ENCODE measurements around the gene VAV2. TPM values are rescaled to one million over a fixed set of nuclear protein-coding genes. Genes with fewer than 3 reads are reported as not detected.

VAV2 gene
- total and polyA plus RNA-seq, 4 donors: 4.9 to 26.4 (median 17.0) TPM

DNA sequence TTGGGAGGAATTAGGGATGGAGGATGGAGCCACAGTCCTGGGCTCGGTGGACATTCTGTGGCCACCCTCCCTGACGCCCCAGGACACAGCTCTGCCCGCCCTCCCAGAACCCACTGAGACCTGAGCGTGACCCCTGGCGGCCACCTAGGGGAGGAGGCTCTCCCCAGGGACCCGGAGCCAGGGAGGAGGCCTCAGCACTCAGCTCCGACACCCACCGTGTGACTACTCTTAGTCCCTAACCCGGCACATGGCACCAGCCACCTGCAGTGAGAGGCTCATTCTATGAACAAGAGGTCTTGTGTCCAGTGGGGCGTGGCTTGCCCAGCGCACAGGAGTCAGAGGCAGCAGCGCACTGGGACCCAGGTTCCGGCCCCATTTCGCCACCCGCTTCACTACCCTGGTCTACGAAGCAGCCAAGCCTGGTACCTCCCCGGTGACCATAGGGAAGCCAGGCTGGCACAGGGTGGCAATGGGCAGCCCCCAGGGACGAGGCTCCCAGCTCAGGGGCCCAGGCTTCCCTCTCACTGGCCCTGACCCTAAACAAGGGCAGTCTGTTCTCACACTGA lies 264.2 kb downstream of the VAV2 start (continued):
- TF ChIP-seq, protein P1, sequence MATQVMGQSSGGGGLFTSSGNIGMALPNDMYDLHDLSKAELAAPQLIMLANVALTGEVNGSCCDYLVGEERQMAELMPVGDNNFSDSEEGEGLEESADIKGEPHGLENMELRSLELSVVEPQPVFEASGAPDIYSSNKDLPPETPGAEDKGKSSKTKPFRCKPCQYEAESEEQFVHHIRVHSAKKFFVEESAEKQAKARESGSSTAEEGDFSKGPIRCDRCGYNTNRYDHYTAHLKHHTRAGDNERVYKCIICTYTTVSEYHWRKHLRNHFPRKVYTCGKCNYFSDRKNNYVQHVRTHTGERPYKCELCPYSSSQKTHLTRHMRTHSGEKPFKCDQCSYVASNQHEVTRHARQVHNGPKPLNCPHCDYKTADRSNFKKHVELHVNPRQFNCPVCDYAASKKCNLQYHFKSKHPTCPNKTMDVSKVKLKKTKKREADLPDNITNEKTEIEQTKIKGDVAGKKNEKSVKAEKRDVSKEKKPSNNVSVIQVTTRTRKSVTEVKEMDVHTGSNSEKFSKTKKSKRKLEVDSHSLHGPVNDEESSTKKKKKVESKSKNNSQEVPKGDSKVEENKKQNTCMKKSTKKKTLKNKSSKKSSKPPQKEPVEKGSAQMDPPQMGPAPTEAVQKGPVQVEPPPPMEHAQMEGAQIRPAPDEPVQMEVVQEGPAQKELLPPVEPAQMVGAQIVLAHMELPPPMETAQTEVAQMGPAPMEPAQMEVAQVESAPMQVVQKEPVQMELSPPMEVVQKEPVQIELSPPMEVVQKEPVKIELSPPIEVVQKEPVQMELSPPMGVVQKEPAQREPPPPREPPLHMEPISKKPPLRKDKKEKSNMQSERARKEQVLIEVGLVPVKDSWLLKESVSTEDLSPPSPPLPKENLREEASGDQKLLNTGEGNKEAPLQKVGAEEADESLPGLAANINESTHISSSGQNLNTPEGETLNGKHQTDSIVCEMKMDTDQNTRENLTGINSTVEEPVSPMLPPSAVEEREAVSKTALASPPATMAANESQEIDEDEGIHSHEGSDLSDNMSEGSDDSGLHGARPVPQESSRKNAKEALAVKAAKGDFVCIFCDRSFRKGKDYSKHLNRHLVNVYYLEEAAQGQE (IDR thresholded peaks at IDR 0.05): no peak

DNA sequence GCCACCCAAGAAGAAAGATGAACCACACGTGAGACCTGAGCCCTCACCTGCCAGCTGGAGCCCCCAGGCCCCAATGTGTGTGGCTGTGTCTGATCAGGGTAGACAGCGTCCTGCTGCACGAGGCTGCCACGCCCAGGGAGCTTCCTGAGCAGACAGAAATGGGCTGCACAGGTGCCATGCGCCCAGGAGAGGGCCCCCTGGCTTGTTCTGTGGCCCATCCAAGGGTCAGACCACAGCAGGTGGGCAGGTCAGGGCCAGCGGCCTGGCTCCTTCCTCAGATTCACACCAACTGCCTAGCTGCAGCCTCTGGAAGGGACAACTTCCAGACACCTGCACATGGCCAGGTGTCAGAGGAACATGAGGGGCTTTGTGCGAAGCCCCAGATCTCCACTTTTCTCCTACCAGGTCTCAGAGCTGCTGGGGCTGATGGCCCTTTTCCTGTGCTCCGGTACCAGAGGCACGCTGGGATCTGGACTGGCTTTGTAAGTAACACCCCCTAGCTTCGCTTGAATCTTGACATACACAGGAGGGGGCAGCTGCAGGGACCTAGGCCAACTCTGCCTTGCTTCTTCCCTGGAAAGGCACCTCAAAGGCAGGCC lies 264.7 kb downstream of the VAV2 start:
- peak; percentile 33 for DNase-seq (ENCODE audit: low spot score)
- H3K4me3 ChIP-seq (ENCODE audit: low read depth in 1 of 3, low read length in 3 of 3): no peak overlapping the region
- WGBS: 72% methylated on average over 10 of the region's 10 CpGs
- peaks cover 0 to 4% (median 0%) of the 10 kb centered on the region in 4 donors for H3K4me1 ChIP-seq (ENCODE audit: control insufficient read depth in 4 of 4, insufficient read depth in 4 of 4, low read length in 3 of 4)
- peaks cover 1 to 41% (median 15%) of the 10 kb centered on the region in 4 donors for H3K36me3 ChIP-seq (ENCODE audit: control insufficient read depth in 4 of 4, insufficient read depth in 3 of 4, low read depth in 1 of 4, low read length in 3 of 4)
- H3K27ac ChIP-seq (ENCODE audit: low read depth in 1 of 2, low read length in 2 of 2): no peak overlapping the region
- TF ChIP-seq JUND (IDR thresholded peaks at IDR 0.05): no peak
- no peak for TF ChIP-seq YY1 (IDR thresholded peaks at IDR 0.05)
- TF ChIP-seq FOXA1 (IDR thresholded peaks at IDR 0.05): no peak
- TF ChIP-seq, protein P2, sequence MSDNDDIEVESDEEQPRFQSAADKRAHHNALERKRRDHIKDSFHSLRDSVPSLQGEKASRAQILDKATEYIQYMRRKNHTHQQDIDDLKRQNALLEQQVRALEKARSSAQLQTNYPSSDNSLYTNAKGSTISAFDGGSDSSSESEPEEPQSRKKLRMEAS (IDR thresholded peaks at IDR 0.05): no peak
- no peak for TF ChIP-seq SP1 (IDR thresholded peaks at IDR 0.05)
- TF ChIP-seq FOXA2 (IDR thresholded peaks at IDR 0.05): no peak
- TF ChIP-seq RAD21 (IDR thresholded peaks at IDR 0.05): peak in 1 of 2 donors; percentile 21
- no peaks in the 10 kb centered on the region for H3K27me3 ChIP-seq (ENCODE audit: control insufficient read depth in 4 of 4, insufficient read depth in 4 of 4, low read length in 3 of 4)
- H3K9me3 ChIP-seq (ENCODE audit: control insufficient read depth in 4 of 4, low read length in 3 of 4): no peaks in the 10 kb centered on the region
- H3K9ac ChIP-seq (ENCODE audit: low read depth in 1 of 2, low read length in 2 of 2): no peak overlapping the region

DNA sequence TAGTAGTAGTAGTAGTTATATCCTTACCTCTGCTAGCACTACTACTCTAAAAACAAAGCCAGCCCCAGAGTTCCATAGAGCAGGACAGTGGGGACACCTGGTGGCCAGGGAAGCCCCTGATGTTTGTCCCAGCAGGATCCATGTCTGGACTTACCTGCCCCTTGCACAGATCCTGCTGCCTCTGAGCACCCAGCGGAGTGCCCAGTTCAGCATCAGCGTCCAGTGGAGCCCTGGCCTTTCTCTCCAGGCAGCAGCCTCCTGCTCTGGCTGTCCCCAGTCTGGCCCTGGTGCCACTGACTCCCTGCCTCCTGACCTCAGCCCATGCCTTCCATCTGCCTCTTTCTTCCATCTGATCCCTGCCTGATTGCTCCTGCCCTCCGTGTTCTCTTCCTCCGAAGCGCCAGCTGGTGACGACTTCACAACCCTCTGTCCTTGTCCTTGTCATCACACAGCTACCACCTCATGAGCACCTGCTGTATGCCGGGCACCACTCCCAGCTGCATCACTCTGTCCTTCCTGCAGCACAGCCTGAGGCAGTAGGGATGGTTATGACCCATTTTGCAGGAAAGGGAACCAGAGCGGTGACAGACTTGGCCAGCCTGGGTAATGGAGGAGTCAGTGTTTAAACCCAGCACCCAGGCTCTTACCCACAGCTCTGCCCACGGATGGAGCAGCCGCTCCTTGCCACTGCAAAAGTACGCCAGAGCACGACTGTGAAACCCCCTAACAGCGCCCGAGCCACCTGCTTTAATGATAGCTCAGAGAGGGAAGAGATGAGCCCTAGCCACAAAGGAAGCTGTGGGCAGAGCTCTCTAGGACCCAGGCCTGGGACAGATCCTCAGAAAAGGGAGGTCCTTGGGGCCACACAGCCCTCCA lies 265.5 kb downstream of the VAV2 start:
- no peaks in the 10 kb centered on the region for H3K27me3 ChIP-seq (ENCODE audit: control insufficient read depth in 4 of 4, insufficient read depth in 4 of 4, low read length in 3 of 4)
- no peak overlapping the region for H3K4me3 ChIP-seq (ENCODE audit: low read depth in 1 of 3, low read length in 3 of 3)
- H3K9ac ChIP-seq (ENCODE audit: low read depth in 1 of 2, low read length in 2 of 2): no peak overlapping the region
- H3K36me3 ChIP-seq (ENCODE audit: control insufficient read depth in 4 of 4, insufficient read depth in 3 of 4, low read depth in 1 of 4, low read length in 3 of 4): peaks cover 1 to 41% (median 15%) of the 10 kb centered on the region in 4 donors
- H3K27ac ChIP-seq (ENCODE audit: low read depth in 1 of 2, low read length in 2 of 2): no peak overlapping the region
- 71% methylated on average over 14 of the region's 14 CpGs for WGBS
- peak; percentile 53 for DNase-seq (ENCODE audit: low spot score)
- H3K4me1 ChIP-seq (ENCODE audit: control insufficient read depth in 4 of 4, insufficient read depth in 4 of 4, low read length in 3 of 4): no peaks in the 10 kb centered on the region
- H3K9me3 ChIP-seq (ENCODE audit: control insufficient read depth in 4 of 4, low read length in 3 of 4): no peaks in the 10 kb centered on the region
- TF ChIP-seq RAD21 (IDR thresholded peaks at IDR 0.05) (peak; percentile 67 to 80), FOXA2 (IDR thresholded peaks at IDR 0.05) (no peak)
- TF ChIP-seq, protein P3, sequence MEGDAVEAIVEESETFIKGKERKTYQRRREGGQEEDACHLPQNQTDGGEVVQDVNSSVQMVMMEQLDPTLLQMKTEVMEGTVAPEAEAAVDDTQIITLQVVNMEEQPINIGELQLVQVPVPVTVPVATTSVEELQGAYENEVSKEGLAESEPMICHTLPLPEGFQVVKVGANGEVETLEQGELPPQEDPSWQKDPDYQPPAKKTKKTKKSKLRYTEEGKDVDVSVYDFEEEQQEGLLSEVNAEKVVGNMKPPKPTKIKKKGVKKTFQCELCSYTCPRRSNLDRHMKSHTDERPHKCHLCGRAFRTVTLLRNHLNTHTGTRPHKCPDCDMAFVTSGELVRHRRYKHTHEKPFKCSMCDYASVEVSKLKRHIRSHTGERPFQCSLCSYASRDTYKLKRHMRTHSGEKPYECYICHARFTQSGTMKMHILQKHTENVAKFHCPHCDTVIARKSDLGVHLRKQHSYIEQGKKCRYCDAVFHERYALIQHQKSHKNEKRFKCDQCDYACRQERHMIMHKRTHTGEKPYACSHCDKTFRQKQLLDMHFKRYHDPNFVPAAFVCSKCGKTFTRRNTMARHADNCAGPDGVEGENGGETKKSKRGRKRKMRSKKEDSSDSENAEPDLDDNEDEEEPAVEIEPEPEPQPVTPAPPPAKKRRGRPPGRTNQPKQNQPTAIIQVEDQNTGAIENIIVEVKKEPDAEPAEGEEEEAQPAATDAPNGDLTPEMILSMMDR (IDR thresholded peaks at IDR 0.05; ENCODE audit: low read depth, low read length, missing input control): peak; percentile 47
